Progenitor cell of endocrine pancreas (in vitro differentiated cells): Measurements from ENCODE around the gene SNX32. TPM values are rescaled to one million over a fixed set of nuclear protein-coding genes. Genes with fewer than 3 reads are reported as not detected.
"Not testable (repeated sequence)": the region's sequence is repeated elsewhere in the genome, so short reads cannot be mapped to it uniquely, and the experiment has no call there.

Experiments used
- DNase-seq: peaks from one replicate; pipeline ENCODE4 v3.0.0; 2021; ENCODE audit warnings: low spot score; ENCODE audit not compliant: unreplicated experiment
- H3K27ac Mint-ChIP-seq: 2 replicates; pipeline ENCODE4 v1.8.0; 2021; ENCODE audit warnings: mild to moderate bottlenecking, moderate library complexity, mixed read lengths
- H3K27me3 Mint-ChIP-seq: 2 replicates; pipeline ENCODE4 v1.8.0; 2021; ENCODE audit warnings: mixed read lengths
- H3K36me3 Mint-ChIP-seq: 2 replicates; pipeline ENCODE4 v1.8.0; 2022; ENCODE audit warnings: mixed read lengths; ENCODE audit not compliant: insufficient read depth
- H3K4me1 Mint-ChIP-seq: 2 replicates; pipeline ENCODE4 v1.8.0; 2021; ENCODE audit warnings: low read depth, mixed read lengths
- H3K4me3 Mint-ChIP-seq: 2 replicates; pipeline ENCODE4 v1.8.0; 2021; ENCODE audit warnings: low read depth, mild to moderate bottlenecking, moderate library complexity, mixed read lengths
- H3K9me3 Mint-ChIP-seq: 2 replicates; pipeline ENCODE4 v1.8.0; 2021; ENCODE audit warnings: low read depth, mixed read lengths
- total RNA-seq: library from RNA; stranded (reverse); gene quantifications from 2 replicates; pipeline ENCODE4 v1.2.1, GENCODE V29; 2021
- TF ChIP-seq, protein P1 (sequence below): fragments of 200-600 bp; sonication (generic); IDR thresholded peaks from one replicate; pipeline ENCODE4 v1.5.0; 2021; ENCODE audit warnings: antibody characterized with exemption, mild to moderate bottlenecking; ENCODE audit not compliant: unreplicated experiment

Gene SNX32
- total RNA-seq, 1 donor from 2014 or later = 4.6 TPM

DNA sequence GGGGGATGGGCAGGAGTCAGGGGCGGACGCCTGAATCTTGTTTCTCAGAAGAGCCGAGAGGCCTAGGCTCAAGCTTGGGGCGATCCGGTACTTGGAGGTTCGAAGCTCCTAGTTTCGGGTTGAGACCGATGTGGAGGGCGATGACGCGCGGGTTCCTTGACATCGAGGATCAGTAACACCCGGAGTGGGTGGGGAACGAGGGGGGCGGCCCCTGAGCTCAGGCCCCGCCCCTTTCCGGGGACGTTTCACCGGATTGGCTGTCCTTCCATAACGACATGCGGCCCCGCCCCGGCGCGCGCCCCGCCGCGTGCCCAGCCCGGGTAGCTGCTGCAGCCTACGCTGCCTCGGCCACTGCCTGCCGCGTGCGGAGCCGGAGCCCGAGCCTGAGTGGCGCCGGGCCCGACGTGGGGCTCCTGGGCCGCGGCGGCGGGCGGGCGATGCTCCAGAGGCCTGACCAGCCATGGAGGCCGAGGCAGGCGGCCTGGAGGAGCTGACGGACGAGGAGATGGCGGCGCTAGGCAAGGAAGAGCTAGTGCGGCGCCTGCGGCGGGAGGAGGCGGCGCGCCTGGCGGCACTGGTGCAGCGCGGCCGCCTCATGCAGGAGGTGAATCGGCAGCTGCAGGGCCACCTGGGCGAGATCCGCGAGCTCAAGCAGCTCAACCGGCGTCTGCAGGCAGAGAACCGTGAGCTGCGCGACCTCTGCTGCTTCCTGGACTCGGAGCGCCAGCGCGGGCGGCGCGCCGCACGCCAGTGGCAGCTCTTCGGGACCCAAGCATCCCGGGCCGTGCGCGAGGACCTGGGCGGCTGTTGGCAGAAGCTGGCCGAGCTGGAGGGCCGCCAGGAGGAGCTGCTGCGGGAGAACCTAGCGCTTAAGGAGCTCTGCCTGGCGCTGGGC lies 56.8 kb downstream of the SNX32 start, which contains the start of gene CCDC85B:
CCDC85B (plus strand) TSS at position 350 of the 895 bp plus-strand sequence; CDS start at position 461, 111 bp downstream.
- DNase-seq = peak; percentile 87
- Mint-ChIP-seq H3K4me1 (peaks cover 35% of the 10 kb centered on the region), H3K9me3 (no peaks in the 10 kb centered on the region), H3K36me3 (peaks cover 1% of the 10 kb centered on the region), H3K27ac (peak within 1 kb of the TSS; percentile 93), H3K27me3 (peaks cover 24% of the 10 kb centered on the region), H3K4me3 (peak within 1 kb of the TSS; percentile 98)
- TF ChIP-seq, protein P1, sequence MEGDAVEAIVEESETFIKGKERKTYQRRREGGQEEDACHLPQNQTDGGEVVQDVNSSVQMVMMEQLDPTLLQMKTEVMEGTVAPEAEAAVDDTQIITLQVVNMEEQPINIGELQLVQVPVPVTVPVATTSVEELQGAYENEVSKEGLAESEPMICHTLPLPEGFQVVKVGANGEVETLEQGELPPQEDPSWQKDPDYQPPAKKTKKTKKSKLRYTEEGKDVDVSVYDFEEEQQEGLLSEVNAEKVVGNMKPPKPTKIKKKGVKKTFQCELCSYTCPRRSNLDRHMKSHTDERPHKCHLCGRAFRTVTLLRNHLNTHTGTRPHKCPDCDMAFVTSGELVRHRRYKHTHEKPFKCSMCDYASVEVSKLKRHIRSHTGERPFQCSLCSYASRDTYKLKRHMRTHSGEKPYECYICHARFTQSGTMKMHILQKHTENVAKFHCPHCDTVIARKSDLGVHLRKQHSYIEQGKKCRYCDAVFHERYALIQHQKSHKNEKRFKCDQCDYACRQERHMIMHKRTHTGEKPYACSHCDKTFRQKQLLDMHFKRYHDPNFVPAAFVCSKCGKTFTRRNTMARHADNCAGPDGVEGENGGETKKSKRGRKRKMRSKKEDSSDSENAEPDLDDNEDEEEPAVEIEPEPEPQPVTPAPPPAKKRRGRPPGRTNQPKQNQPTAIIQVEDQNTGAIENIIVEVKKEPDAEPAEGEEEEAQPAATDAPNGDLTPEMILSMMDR = peak; percentile 49

DNA sequence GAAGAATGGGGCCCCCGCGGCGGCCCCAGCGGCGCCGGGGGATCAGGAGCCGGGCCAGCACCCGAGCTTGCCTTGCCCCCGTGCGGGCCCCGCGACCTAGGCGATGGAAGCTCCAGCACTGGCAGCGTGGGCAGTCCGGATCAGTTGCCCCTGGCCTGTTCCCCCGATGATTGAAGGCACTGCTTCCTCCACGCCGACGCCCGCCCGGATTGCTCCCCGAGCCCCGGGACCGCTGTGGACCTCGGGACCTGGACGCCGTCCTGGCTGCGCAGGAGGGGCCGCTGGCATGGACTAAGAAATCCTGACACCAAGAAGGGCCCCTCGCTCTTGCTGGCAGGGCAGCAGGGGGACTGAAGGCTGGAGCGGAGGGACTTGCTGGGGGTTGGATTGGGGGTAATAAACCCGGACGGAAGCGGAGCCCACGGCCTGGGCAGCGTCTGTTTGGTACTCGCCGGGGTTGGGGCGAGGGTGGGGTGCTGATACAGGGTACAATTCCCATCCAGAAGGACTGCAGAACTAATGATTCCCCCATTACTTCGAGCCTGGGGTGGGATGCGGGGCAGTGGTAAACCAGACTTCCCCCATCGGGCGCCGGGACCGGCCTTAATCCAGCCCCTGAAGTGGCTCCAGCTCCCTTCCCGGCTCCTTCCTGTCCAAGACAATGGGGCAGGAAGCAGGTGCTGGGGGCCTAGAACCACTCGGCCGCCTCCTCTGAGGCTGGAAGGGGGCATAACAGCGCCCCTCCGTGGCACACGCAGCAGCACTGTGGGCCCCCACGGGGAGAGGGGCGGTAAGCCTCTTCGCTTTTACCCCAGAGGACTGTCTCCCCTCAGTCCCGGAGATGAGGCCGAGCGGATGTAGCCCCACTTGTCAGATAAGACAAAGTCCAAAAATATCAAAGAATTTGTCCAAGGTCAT lies 57.7 kb downstream of the SNX32 start:
- peaks cover 34% of the 10 kb centered on the region for H3K4me1 Mint-ChIP-seq
- peaks cover 1% of the 10 kb centered on the region for H3K36me3 Mint-ChIP-seq
- no peaks in the 10 kb centered on the region for H3K9me3 Mint-ChIP-seq
- no peak overlapping the region for H3K27ac Mint-ChIP-seq
- H3K27me3 Mint-ChIP-seq = peaks cover 33% of the 10 kb centered on the region
- TF ChIP-seq, protein P1 = no peak
- DNase-seq = no peak
- H3K4me3 Mint-ChIP-seq = peak overlapping the region; percentile 63

DNA sequence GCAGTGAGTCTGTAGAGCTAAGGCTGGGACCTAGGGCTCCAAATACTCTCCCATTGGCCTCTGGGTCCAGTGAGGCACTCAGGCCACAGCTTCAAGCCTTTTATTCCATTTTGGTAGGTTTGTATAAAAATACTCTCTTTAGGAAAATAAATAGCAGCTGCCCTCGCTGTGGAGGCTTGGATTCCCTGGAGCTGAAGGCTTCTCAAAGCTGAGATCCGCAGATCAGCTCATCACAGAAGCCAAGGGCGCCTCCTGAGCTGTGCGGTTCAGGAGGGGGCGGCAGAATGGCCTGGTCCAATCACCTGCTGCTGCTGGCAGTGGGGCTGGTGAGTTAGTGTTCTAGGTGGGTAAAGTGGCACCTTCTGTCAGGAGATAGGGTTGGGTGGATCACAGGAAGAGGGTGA lies 58.4 kb downstream of the SNX32 start:
- DNase-seq, H3K9me3 Mint-ChIP-seq, H3K27ac Mint-ChIP-seq, H3K36me3 Mint-ChIP-seq: not testable (repeated sequence)
- H3K4me3 Mint-ChIP-seq = peak overlapping the region; percentile 47
- H3K4me1 Mint-ChIP-seq = peaks cover 27% of the 10 kb centered on the region
- H3K27me3 Mint-ChIP-seq = peaks cover 40% of the 10 kb centered on the region

DNA sequence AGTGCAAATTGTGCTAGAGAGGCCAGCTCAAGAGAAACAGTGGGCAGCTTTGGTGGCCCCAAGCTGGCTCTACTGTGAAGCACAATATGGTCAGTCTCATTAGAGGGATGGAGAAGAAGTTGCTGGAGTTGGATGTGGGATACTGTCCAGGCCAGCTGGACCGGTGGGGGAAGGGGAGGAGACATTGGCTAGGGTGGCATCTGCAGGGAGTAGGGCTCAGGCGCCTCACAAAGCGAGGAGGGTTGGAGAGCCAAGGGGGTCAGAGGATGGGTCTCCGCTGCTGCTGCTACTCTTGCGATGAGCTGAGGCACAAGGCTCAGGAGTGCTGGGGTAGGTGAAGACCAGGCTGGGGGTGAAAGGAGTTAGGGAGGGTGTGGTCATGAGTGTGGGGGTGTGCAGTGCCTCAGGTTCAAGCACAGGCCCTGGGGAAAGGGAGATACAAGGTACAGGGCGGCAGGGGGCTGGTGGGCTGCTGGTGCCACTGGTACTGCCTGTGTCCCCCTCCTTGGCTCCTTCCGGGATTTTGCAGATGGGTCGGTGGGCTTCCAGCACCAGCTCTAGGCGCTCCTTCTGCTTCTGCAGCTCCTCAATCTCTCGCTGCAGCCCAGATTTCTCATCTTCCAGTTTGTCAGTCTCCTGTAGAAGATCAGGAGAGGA lies 59.0 kb downstream of the SNX32 start:
- H3K4me3 Mint-ChIP-seq = peak overlapping the region; percentile 47
- no peak for DNase-seq
- peaks cover 46% of the 10 kb centered on the region for H3K27me3 Mint-ChIP-seq
- no peak overlapping the region for H3K27ac Mint-ChIP-seq
- no peaks in the 10 kb centered on the region for H3K36me3 Mint-ChIP-seq
- TF ChIP-seq, protein P1 = no peak
- H3K4me1 Mint-ChIP-seq = peaks cover 22% of the 10 kb centered on the region
- no peaks in the 10 kb centered on the region for H3K9me3 Mint-ChIP-seq

DNA sequence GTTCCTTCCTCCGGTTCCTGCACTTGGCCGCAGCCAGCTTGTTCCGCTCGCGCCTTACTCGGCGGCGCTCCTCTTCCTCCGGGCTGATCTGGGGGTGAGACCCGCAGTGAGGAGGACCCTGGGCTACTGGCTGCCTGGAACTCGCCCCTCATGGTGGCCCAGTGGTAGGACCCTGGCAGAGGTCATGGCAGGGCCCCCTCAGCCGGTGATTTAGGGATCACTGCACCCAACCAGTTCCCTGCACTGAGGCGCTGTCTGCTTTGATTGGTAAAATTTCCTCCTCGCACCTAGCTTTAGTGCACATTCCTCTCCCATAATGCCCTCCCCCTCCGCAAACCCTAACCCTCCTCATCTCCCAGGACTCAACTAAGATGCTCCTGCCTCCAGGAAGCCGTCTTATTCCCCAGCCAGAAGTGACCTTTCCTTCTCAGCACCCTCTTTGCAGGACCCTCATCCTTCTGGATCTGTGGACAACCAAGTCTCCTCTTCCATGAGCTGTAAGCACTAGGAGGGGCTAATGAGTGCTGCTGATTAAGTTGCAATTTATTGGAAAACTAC lies 60.4 kb downstream of the SNX32 start:
- no peak for DNase-seq
- H3K27me3 Mint-ChIP-seq = peaks cover 54% of the 10 kb centered on the region
- TF ChIP-seq, protein P1 = no peak
- H3K27ac Mint-ChIP-seq = peak overlapping the region; percentile 74
- H3K4me1 Mint-ChIP-seq = peaks cover 17% of the 10 kb centered on the region
- no peak overlapping the region for H3K4me3 Mint-ChIP-seq
- no peaks in the 10 kb centered on the region for H3K36me3 Mint-ChIP-seq
- H3K9me3 Mint-ChIP-seq = no peaks in the 10 kb centered on the region
